ENCODE results near the gene FBN2.

DNA sequence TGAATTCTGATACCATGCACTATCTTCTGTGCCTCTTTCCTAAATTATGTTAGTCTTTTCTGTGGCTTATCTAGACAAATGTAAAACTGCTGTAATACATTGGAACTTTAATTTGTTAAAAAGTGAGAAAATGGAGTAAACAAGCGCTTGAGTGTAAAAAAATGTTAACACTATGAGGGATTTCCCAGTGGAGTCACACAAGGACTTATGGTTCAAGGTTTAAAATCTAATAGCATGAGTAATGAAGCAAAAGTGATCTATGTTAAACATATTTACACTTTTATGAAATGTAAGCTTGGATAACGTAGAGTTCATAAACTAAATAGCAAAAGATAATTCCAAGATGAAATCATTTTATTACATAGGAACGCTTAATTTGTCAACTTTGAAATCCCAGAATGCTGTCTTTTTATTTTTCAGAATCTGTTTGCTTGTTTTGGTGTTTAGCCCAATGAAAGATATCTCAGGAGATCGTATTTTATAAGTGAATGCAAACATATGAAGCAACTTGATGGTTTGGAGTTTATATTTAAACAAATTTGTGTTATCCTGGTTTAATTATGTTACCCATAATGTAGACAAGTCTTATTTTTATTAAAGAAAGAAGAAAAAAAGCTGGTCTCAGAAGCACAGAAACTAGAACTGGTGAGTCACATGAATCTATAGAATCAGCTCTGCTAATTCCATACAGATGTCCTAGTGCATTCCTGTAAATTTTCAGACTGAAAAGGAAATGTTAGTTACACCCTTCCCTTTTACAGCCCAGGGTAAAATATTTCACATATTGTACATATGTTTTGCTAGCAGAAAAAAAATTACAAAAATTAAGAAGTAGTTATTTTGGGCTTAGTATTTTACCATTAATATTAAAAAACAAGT lies 34.2 kb upstream of the FBN2 start:
- TF ChIP-seq, protein P1, sequence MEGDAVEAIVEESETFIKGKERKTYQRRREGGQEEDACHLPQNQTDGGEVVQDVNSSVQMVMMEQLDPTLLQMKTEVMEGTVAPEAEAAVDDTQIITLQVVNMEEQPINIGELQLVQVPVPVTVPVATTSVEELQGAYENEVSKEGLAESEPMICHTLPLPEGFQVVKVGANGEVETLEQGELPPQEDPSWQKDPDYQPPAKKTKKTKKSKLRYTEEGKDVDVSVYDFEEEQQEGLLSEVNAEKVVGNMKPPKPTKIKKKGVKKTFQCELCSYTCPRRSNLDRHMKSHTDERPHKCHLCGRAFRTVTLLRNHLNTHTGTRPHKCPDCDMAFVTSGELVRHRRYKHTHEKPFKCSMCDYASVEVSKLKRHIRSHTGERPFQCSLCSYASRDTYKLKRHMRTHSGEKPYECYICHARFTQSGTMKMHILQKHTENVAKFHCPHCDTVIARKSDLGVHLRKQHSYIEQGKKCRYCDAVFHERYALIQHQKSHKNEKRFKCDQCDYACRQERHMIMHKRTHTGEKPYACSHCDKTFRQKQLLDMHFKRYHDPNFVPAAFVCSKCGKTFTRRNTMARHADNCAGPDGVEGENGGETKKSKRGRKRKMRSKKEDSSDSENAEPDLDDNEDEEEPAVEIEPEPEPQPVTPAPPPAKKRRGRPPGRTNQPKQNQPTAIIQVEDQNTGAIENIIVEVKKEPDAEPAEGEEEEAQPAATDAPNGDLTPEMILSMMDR (conservative IDR thresholded peaks at IDR 0.05 in 1 of 2, IDR thresholded peaks at IDR 0.05 in 1 of 2; ENCODE audit: low read depth in 1 of 2, low read length in 2 of 2): no peak
- no peak for TF ChIP-seq EZH2 (IDR thresholded peaks at IDR 0.05; ENCODE audit: low read length, missing control alignments)

All from fibroblast of lung (primary cell).